GM23248 (cell line): ENCODE measurements around the gene PTPRN2. TPM values are rescaled to one million over a fixed set of nuclear protein-coding genes. Genes with fewer than 3 reads are reported as not detected.

Source experiments
- DNase-seq: peaks from one replicate; pipeline ENCODE4 v3.0.0-alpha.2; 2015
- H2AFZ ChIP-seq: fragments of 200-600 bp; sonication (generic); 2 replicates; pipeline ENCODE4 v1.6.1; 2016; ENCODE audit warnings: antibody characterized with exemption
- H3F3A ChIP-seq: fragments of 200-600 bp; sonication (generic); 2 replicates; pipeline ENCODE4 v1.6.1; 2016; ENCODE audit warnings: mild to moderate bottlenecking, antibody characterized with exemption, mixed run types; ENCODE audit not compliant: insufficient read depth
- H3K27ac ChIP-seq: fragments of 200-600 bp; sonication (generic); 2 replicates; pipeline ENCODE4 v1.5.1; 2016; ENCODE audit warnings: mild to moderate bottlenecking
- H3K27me3 ChIP-seq: fragments of 200-600 bp; sonication (generic); replicated peaks from 2 replicates; pipeline ENCODE4 v1.6.1; 2016; ENCODE audit warnings: mild to moderate bottlenecking; ENCODE audit not compliant: insufficient read depth
- H3K36me3 ChIP-seq: fragments of 200-600 bp; sonication (generic); 2 replicates; pipeline ENCODE4 v1.6.1; 2016; ENCODE audit warnings: low read depth, mild to moderate bottlenecking
- H3K4me1 ChIP-seq: fragments of 200-600 bp; sonication (generic); 2 replicates; pipeline ENCODE4 v1.6.1; 2016; ENCODE audit warnings: mild to moderate bottlenecking; ENCODE audit not compliant: insufficient read depth
- H3K4me2 ChIP-seq: fragments of 200-600 bp; sonication (generic); one replicate; pipeline ENCODE4 v1.6.1; 2016; ENCODE audit warnings: mild to moderate bottlenecking; ENCODE audit not compliant: unreplicated experiment
- H3K4me3 ChIP-seq: fragments of 200-600 bp; sonication (generic); 2 replicates; pipeline ENCODE4 v1.5.1; 2016; ENCODE audit warnings: mild to moderate bottlenecking
- H3K79me2 ChIP-seq: fragments of 200-600 bp; sonication (generic); 2 replicates; pipeline ENCODE4 v1.6.1; 2016; ENCODE audit warnings: mild to moderate bottlenecking; ENCODE audit not compliant: insufficient read depth
- H3K9ac ChIP-seq: fragments of 200-600 bp; sonication (generic); 2 replicates; pipeline ENCODE4 v1.6.1; 2016; ENCODE audit warnings: mild to moderate bottlenecking
- H3K9me2 ChIP-seq: fragments of 200-600 bp; sonication (generic); 2 replicates; pipeline ENCODE4 v1.6.1; 2016; ENCODE audit warnings: mixed run types, mild to moderate bottlenecking, moderate library complexity; ENCODE audit not compliant: insufficient read depth
- H3K9me3 ChIP-seq: fragments of 200-600 bp; sonication (generic); one replicate; pipeline ENCODE4 v1.6.1; 2017; ENCODE audit warnings: low read depth
- H4K20me1 ChIP-seq: fragments of 200-600 bp; sonication (generic); 2 replicates; pipeline ENCODE4 v1.6.0; 2016; ENCODE audit not compliant: insufficient read depth
- EZH2 ChIP-seq: fragments of 200-600 bp; sonication (generic); IDR thresholded peaks from 2 replicates; pipeline ENCODE4 v1.6.1; 2018; ENCODE audit warnings: antibody characterized with exemption, mild to moderate bottlenecking; ENCODE audit not compliant: insufficient read depth, poor library complexity, severe bottlenecking
- EZH2phosphoT487 ChIP-seq: fragments of 200-600 bp; sonication (generic); IDR thresholded peaks from 2 replicates; pipeline ENCODE4 v1.6.1; 2018; ENCODE audit warnings: antibody characterized with exemption, moderate library complexity, mild to moderate bottlenecking, low read depth; ENCODE audit not compliant: insufficient read depth
- whole genome bisulfite sequencing, 2 experiments: methylation state at CpG; one replicate each; pipeline ENCODE4 v1.1.6; 2015 to 2017; ENCODE audit warnings: low lambda C conversion rate in 2 of 2, low coverage in 1 of 2; ENCODE audit errors: missing lambda C conversion rate in 2 of 2; 5-methylcytosine and 5-hydroxymethylcytosine counted together
- in situ Hi-C: fragments of 300-500 bp; cut with MboI; formaldehyde crosslinking; loops from 2 replicates; pipeline ENCODE4 v1.15.0; 2020
- polyA plus RNA-seq: library from polyadenylated mRNA; unstranded; fragments of >200 nt; fragmentation: Nextera tagmentation; extraction: Ambion mirVana; gene quantifications from 2 replicates; pipeline ENCODE4 v1.2.1, GENCODE V29; 2016
- total RNA-seq: library from RNA; depleted of rRNA; stranded (reverse); fragments of >200 nt; shearing (Covaris generic); gene quantifications from 2 replicates; pipeline ENCODE4 v1.2.3, GENCODE V29; 2014

The PTPRN2 gene
- total and polyA plus RNA-seq, 2 experiments from 2014 or later, result 0.13 TPM; not detected in 1

DNA sequence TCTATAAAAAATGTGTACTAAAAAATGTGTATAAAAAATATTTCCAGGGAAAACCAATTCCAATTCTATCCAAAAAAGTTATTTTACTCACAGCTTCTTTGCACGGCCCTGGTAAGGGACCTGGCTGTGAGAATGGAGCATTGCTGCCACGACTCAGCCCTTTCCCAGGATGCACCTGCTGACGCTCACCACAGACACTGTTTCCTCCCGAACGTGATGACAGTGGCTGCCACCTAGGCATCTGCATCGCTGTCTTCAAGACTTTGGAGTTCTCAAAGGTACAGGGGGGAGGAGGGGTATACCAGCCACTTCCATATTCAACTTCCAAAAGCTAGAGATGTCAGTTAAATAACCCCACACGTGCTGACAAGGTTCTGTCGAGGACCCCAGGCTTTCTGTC is 23.9 kb upstream of the PTPRN2 start:
- Histone ChIP-seq H3K9me2 (no peaks in the 10 kb centered on the region), H3K4me1 (no peaks in the 10 kb centered on the region; the same call in none of the 2 replicates), H3F3A (no peaks in the 10 kb centered on the region), H3K27me3 (no peaks in the 10 kb centered on the region), H3K4me3 (no peak overlapping the region), H3K9ac (no peak overlapping the region), H3K79me2 (no peaks in the 10 kb centered on the region), H3K36me3 (no peaks in the 10 kb centered on the region), H3K4me2 (no peak overlapping the region), H3K9me3 (no peaks in the 10 kb centered on the region), H4K20me1 (no peaks in the 10 kb centered on the region), H3K27ac (no peak overlapping the region), H2AFZ (no peak overlapping the region)
- 88 to 93% methylated on average over 8 of the region's 8 CpGs for WGBS, 2 experiments
- no peak for DNase-seq
- in situ Hi-C loops, result no loop called here
- TF ChIP-seq EZH2, result no peak
- no peak for TF ChIP-seq EZH2phosphoT487

DNA sequence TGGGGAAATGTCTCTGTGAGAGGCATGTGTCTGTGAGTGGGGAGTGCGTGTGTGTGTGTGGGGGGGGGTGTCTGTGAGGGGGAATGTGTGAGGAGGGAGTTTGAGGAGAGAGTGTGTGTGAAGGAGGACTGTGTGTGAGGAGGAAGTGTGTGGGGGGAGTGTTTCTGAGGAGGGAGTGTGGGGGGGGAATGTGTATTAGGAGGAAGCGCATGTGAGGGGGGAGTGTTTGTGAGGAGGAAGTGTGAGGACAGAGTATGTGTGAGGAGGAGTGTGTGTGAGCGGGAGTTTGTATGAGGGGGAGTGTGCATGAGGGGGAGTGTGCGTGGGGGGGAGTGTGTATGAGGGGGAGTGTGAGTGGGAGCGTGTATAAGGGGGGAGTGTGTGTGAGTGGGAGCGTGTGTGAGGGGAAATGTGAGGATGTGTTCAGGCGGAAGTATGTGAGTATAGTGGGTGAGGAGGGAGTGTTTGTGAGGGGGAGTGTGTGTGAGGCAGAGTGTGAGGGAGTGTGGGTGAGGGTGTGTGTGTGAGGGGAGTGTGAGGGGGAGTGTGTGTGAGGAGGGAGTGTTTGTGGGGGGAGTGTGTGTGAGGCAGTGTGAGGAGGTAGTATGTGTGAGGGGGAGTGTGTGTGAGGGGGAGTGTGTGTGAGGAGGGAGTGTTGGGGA is 21.8 kb upstream of the PTPRN2 start:
- WGBS, 2 experiments, result 83 to 86% methylated on average over 1 to 7 of the region's 7 CpGs

DNA sequence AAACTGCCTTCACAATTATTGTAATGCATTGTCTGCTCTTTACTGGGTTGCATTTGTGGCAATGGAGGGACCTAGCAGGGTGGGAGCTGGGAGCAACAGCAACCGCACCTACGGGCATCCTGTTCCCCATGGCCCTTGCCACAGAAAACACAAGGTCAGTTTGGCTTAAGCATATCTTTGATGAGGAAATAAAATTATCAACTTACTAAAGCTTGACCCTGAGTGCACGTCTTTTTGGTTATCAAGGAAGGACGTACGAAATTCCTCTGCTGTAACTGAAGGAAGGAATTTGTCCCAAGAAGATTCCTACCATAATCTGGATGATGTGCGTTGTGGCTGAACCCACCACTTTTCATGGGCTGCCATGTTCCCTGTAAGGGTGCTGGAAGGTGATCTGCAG is 19.9 kb upstream of the PTPRN2 start:
- 92 to 94% methylated on average over 6 of the region's 6 CpGs for WGBS, 2 experiments
- no peak for DNase-seq
- TF ChIP-seq EZH2 (no peak), EZH2phosphoT487 (no peak)
- H2AFZ ChIP-seq, result no peak overlapping the region
- no peaks in the 10 kb centered on the region for H3K36me3 ChIP-seq
- H3K9me3 ChIP-seq, result no peaks in the 10 kb centered on the region
- no peaks in the 10 kb centered on the region for H3K4me1 ChIP-seq
- no peak overlapping the region for H3K27ac ChIP-seq
- no peaks in the 10 kb centered on the region for H4K20me1 ChIP-seq
- H3F3A ChIP-seq, result no peaks in the 10 kb centered on the region
- no peaks in the 10 kb centered on the region for H3K79me2 ChIP-seq
- H3K27me3 ChIP-seq, result no peaks in the 10 kb centered on the region
- no peak overlapping the region for H3K9ac ChIP-seq
- no peak overlapping the region for H3K4me3 ChIP-seq
- in situ Hi-C loops, result no loop called here
- no peaks in the 10 kb centered on the region for H3K9me2 ChIP-seq
- no peak overlapping the region for H3K4me2 ChIP-seq

More for the DNA sequence above, 21.8 kb upstream of the PTPRN2 start:
- H3K36me3 ChIP-seq, result no peaks in the 10 kb centered on the region
- no peaks in the 10 kb centered on the region for H3K9me2 ChIP-seq
- H4K20me1 ChIP-seq, result no peaks in the 10 kb centered on the region
- H3K4me2 ChIP-seq, result no peak overlapping the region
- TF ChIP-seq EZH2 (no peak), EZH2phosphoT487 (no peak)
- in situ Hi-C loops, result no loop called here
- H3K27ac ChIP-seq, result no peak overlapping the region
- H3K9me3 ChIP-seq, result no peaks in the 10 kb centered on the region
- no peak overlapping the region for H3K4me3 ChIP-seq
- H3K4me1 ChIP-seq, result no peaks in the 10 kb centered on the region
- no peaks in the 10 kb centered on the region for H3K79me2 ChIP-seq
- H3K27me3 ChIP-seq, result no peaks in the 10 kb centered on the region
- H3F3A ChIP-seq, result no peaks in the 10 kb centered on the region
- no peak overlapping the region for H2AFZ ChIP-seq
- DNase-seq, result no peak
- H3K9ac ChIP-seq, result no peak overlapping the region

- no peaks in the 10 kb centered on the region for H3K79me2 ChIP-seq
- H3K27me3 ChIP-seq, result no peaks in the 10 kb centered on the region
- no peaks in the 10 kb centered on the region for H3K9me2 ChIP-seq
- no peak overlapping the region for H3K4me3 ChIP-seq
- no peaks in the 10 kb centered on the region for H3K36me3 ChIP-seq
- no peak overlapping the region for H2AFZ ChIP-seq
- no peaks in the 10 kb centered on the region for H4K20me1 ChIP-seq
- H3K4me1 ChIP-seq, result no peaks in the 10 kb centered on the region
- WGBS, 2 experiments, result 98% methylated on average over 18 of the region's 18 CpGs
- in situ Hi-C loops, result no loop called here
- H3K4me2 ChIP-seq, result no peak overlapping the region
- H3K27ac ChIP-seq, result no peak overlapping the region
- DNase-seq, result no peak
- H3K9me3 ChIP-seq, result no peaks in the 10 kb centered on the region
- no peaks in the 10 kb centered on the region for H3F3A ChIP-seq
- no peak overlapping the region for H3K9ac ChIP-seq
- TF ChIP-seq EZH2 (no peak), EZH2phosphoT487 (no peak)
Observed at GRCh38 chr7:158606671-158607424, 19.2 kb upstream of the PTPRN2 start.
